ENCODE results near the gene UBE2G2.

Gene UBE2G2

DNA sequence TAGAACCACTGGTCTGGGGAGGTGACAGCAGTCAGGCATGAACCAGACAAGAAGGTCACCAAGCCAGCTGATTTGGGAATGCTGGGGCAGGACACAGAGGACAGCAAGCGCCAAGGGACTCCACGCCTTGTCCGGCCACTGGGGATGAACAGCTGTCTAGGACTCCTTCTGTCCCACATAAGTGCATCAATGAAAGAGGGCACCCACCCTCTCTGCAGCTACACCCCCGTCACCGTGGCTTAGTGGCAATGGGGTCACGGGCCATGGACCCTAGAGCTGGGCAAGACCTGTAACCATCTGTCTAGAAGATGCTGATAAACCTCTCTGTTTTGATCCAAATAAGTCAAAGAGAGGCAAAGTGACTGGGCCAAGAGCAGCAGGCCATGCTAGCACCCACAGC lies 16.8 kb downstream of the UBE2G2 start:
- DNase-seq, result no peak

GRCh38 chr21:44783020-44783696 lies 18.5 kb downstream of the UBE2G2 start:
- DNase-seq, result no peak

GRCh38 chr21:44780767-44781459 lies 20.7 kb downstream of the UBE2G2 start:
- DNase-seq, result no peak

- DNase-seq, result no peak
These were observed 21.5 kb downstream of the UBE2G2 start for GRCh38 chr21:44780137-44780502.

GRCh38 chr21:44779417-44780136 lies 22.0 kb downstream of the UBE2G2 start:
- DNase-seq, result no peak

DNA sequence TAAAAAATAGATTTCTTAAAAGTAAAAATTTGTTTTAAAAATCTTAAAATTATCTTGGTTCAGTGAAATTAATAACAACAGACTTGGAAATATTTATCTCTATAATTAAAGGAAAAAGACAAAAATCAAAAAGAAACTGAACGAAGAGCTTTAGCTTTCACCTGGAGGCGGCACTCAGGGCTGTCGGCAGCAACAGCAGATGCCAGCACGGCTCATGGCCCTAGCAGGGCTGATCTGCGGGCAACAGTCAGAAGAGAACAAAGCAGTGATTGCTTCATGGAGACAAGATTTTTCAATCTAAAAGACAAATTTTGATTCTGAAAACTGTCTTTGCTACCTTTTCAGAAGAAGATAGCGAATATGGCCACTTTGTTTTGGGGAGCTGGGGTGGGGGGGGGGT lies 22.6 kb downstream of the UBE2G2 start:
- DNase-seq, result no peak

DNA sequence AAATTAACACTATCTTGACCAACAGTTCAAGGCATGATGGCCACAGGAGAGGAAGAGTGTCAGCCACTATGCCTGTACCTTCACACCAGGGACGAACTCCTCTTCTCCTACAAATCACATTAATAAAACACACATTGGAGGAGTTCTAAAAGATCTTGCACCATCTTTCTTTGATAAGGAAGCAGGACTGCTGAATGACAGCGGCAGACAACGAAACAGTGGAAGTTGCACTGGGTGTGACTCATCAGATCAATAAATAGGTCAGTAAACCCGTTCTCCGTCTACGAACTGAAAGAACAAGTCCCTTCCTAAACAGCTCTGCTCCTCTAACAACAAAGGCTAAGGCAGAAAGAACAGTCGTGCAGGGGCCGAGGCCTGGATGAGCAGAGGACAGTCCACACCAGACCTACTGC lies 23.1 kb downstream of the UBE2G2 start:
- DNase-seq, result no peak

- DNase-seq, result no peak
These were observed 23.5 kb downstream of the UBE2G2 start for GRCh38 chr21:44778094-44778493.

DNA sequence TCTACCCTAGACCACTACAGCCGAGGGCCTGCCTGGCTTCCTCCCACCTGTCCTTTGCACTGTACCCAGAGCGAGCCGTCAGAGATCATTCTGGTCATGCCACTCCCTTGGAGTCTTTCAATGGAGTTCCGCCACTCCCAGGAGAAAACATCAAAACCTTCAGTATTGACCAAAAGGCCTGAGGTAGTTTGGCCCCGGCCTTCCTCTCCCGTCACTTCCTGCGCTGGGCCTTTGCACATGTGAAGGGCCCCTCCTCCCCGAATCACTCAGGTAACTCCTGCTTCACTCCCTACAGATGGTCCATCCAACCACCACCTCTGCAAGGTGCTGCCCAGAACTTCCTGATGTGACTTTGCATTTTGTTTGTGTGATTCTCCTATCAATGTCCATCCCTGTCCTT lies 26.6 kb downstream of the UBE2G2 start:
- DNase-seq, result no peak

DNA sequence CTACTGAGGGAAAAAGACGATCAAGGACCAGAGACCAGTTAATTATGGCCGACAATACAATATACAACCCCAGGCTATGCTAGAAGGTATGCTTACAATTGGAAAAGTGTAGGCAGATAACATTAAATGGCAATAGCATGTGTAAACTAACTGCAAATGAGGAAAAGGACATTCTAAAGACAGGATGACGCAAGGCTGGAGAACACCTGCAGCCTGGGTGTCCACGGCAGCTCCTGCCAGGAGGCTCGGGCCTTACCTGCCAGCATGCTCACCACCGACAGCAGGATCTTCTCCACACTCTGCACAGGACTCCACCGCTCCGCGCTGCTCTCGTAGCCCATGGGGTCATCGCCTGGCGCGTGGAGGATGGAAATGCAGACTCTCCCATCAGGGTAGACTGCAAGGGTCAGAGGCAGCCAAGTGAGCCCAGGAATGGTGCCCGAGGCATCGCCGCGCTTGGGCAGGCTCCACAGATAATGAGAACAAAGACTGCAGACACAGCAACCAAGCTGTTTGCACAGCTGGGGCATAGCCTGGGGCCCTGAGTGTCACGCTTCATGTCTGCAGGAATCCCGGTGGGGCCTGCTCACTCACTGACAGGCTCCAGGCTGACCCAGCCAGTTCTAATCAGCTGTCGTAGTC lies 28.2 kb downstream of the UBE2G2 start:
- no peak for DNase-seq

GRCh38 chr21:44771896-44772525 lies 29.6 kb downstream of the UBE2G2 start:
- DNase-seq, result no peak

GRCh38 chr21:44767834-44768831 lies 33.5 kb downstream of the UBE2G2 start:
- no peak for DNase-seq

GRCh38 chr21:44766818-44767354 lies 34.7 kb downstream of the UBE2G2 start:
- DNase-seq, result no peak

- no peak for DNase-seq
These were observed 35.4 kb downstream of the UBE2G2 start for GRCh38 chr21:44766014-44766817.

- DNase-seq, result no peak
These were observed 36.2 kb downstream of the UBE2G2 start for GRCh38 chr21:44765231-44766013.

DNA sequence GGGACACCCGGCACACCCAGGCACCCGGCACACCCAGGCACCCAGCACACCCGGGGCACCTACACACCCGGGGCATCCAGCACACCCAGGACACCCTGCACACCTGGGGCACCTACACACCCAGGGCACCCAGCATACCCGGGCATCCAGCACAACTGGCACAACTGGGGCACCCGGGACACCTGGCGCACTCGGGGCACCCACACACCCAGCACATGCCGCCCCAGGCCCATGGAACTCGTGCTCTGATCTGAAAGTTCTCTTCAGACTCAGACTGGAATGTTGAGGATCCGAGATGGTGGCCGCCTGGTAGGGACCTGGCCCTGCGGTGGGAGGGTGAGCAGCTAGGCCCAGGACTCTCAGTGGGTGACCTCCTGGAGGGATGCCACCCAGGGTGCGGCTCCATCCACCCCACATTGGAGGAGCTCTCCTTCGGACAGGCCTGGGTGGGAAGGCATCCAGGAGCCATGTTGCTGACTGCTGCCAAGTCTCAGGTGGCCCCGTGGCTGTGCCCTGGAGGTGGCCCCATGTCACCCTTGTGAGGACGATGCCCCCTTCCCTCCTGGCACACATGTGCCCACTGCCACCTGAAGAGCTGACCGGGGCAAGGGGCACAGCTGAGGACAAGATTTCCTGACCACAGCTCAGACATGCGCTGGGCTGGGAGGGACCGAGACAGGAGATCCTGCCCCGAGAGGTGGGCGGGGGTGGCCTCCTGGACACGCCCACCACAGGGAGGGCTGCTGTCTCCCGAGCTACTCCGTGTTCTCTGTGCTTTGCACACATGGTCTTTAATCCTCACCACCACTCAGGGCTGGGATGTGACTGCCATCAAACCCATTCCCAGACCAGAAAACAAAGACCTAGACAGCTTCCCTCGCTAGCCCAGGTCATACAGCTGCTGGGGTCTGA lies 37.0 kb downstream of the UBE2G2 start:
- DNase-seq, result no peak

- no peak for DNase-seq
These were observed 37.9 kb downstream of the UBE2G2 start for GRCh38 chr21:44763451-44764318.

DNA sequence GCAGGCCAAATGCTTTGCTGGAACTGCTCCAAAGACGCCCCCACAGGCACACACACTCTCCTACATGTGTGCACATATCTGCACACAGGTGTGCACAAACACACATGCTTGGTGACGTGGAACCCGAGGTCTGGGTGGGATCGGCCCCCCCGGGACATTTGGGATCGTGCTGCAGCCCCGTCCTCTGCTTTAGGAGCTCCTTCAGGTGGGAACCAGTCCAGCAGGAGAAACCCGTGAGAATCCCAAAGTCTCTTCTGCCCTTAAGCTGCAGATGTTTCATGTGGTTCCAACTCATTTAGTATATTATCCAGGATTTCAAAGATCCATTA lies 38.6 kb downstream of the UBE2G2 start:
- no peak for DNase-seq

Measured in T1000 (cell line).